ENCODE data around the gene NSD1. TPM values are rescaled to one million over a fixed set of nuclear protein-coding genes. Genes with fewer than 3 reads are reported as not detected.
A peak's percentile ranks its signal among the peaks of the same experiment; 100 is the strongest.

Gene NSD1
- total RNA-seq, 1 experiment from 2014 or later, result 48.9 TPM

- no peak for DNase-seq
- ATAC-seq, result no peak
- Histone ChIP-seq H3K9me2 (replicated peaks; ENCODE audit: low read length) (no peaks in the 10 kb centered on the region), H3K4me3 (ENCODE audit: low read length) (no peak overlapping the region), H2AFZ (ENCODE audit: low read length) (no peak overlapping the region), H3K9ac (ENCODE audit: low read length) (no peak overlapping the region), H4K20me1 (ENCODE audit: low read length) (no peaks in the 10 kb centered on the region), H3K36me3 (ENCODE audit: low read depth, low read length) (peaks cover 38% of the 10 kb centered on the region), H3F3A (ENCODE audit: low read length, unreplicated experiment) (no peaks in the 10 kb centered on the region), H3K27me3 (ENCODE audit: low read length) (no peaks in the 10 kb centered on the region), H3K27ac (ENCODE audit: low read length) (no peak overlapping the region), H3K4me2 (ENCODE audit: low read length) (no peak overlapping the region), H3K79me2 (ENCODE audit: low read length) (no peaks in the 10 kb centered on the region), H3K4me1 (ENCODE audit: insufficient read depth, low read length) (no peaks in the 10 kb centered on the region), H3K9me3 (ENCODE audit: low read length) (no peaks in the 10 kb centered on the region)
- TF ChIP-seq EZH2phosphoT487 (IDR thresholded peaks at IDR 0.05; ENCODE audit: borderline replicate concordance, low read length) (no peak), CTCF (conservative IDR thresholded peaks at IDR 0.05; ENCODE audit: low read depth, low read length) (no peak), EZH2 (IDR thresholded peaks at IDR 0.05; ENCODE audit: low read length, unreplicated experiment) (no peak)
- no TSS peak for BruUV-seq (replicated peaks)
- intact Hi-C loops (cut with micrococcal nuclease), result no loop called here
- POLR2A ChIA-PET (ENCODE audit: unreplicated experiment), result no interaction called here
- CTCF ChIA-PET, result no interaction called here
Measured at GRCh38 chr5:177242304-177242703, 108.7 kb downstream of the NSD1 start.

GRCh38 chr5:177249761-177250537, 116.4 kb downstream of the NSD1 start:
- no peak overlapping the region for H3K4me2 ChIP-seq (ENCODE audit: low read length)
- no peak overlapping the region for H3K9ac ChIP-seq (ENCODE audit: low read length)
- H3K9me3 ChIP-seq (ENCODE audit: low read length), result no peaks in the 10 kb centered on the region
- BruUV-seq (replicated peaks), result no TSS peak
- TF ChIP-seq CTCF (conservative IDR thresholded peaks at IDR 0.05; ENCODE audit: low read depth, low read length) (no peak), EZH2phosphoT487 (IDR thresholded peaks at IDR 0.05; ENCODE audit: borderline replicate concordance, low read length) (no peak), EZH2 (IDR thresholded peaks at IDR 0.05; ENCODE audit: low read length, unreplicated experiment) (no peak)
- H3K27ac ChIP-seq (ENCODE audit: low read length), result no peak overlapping the region
- H3K79me2 ChIP-seq (ENCODE audit: low read length), result no peaks in the 10 kb centered on the region
- ChIA-PET CTCF (interaction anchor here (0.7 kb wide), 1 partner anchor 531 kb away, joined by 3 read pairs; no protein-coding TSS in a partner anchor), POLR2A (ENCODE audit: unreplicated experiment) (no interaction called here)
- intact Hi-C loops (cut with micrococcal nuclease), result loop anchor here (5.0 kb wide), 1 partner anchor 108 kb away; no protein-coding TSS in a partner anchor
- no peaks in the 10 kb centered on the region for H3K27me3 ChIP-seq (ENCODE audit: low read length)
- peak; percentile 47 for DNase-seq
- H3K36me3 ChIP-seq (ENCODE audit: low read depth, low read length), result peaks cover 39% of the 10 kb centered on the region
- peak; percentile 72 for ATAC-seq
- no peak overlapping the region for H2AFZ ChIP-seq (ENCODE audit: low read length)
- peaks cover 12% of the 10 kb centered on the region; the same call in 1 of the 2 replicates for H3K4me1 ChIP-seq (ENCODE audit: insufficient read depth, low read length)
- no peaks in the 10 kb centered on the region for H4K20me1 ChIP-seq (ENCODE audit: low read length)
- H3F3A ChIP-seq (ENCODE audit: low read length, unreplicated experiment), result no peaks in the 10 kb centered on the region
- H3K9me2 ChIP-seq (replicated peaks; ENCODE audit: low read length), result no peaks in the 10 kb centered on the region
- no peak overlapping the region for H3K4me3 ChIP-seq (ENCODE audit: low read length)

GRCh38 chr5:177253252-177253651, 119.7 kb downstream of the NSD1 start:
- Histone ChIP-seq H3K36me3 (ENCODE audit: low read depth, low read length) (peaks cover 26% of the 10 kb centered on the region), H3K4me3 (ENCODE audit: low read length) (no peak overlapping the region), H4K20me1 (ENCODE audit: low read length) (no peaks in the 10 kb centered on the region), H3K9ac (ENCODE audit: low read length) (no peak overlapping the region), H2AFZ (ENCODE audit: low read length) (no peak overlapping the region), H3K4me2 (ENCODE audit: low read length) (no peak overlapping the region), H3F3A (ENCODE audit: low read length, unreplicated experiment) (no peaks in the 10 kb centered on the region), H3K4me1 (ENCODE audit: insufficient read depth, low read length) (peaks cover 16% of the 10 kb centered on the region; the same call in 1 of the 2 replicates), H3K27me3 (ENCODE audit: low read length) (no peaks in the 10 kb centered on the region), H3K9me2 (replicated peaks; ENCODE audit: low read length) (no peaks in the 10 kb centered on the region), H3K27ac (ENCODE audit: low read length) (no peak overlapping the region), H3K9me3 (ENCODE audit: low read length) (no peaks in the 10 kb centered on the region), H3K79me2 (ENCODE audit: low read length) (no peaks in the 10 kb centered on the region)
- DNase-seq, result no peak
- no TSS peak for BruUV-seq (replicated peaks)
- ChIA-PET CTCF (no interaction called here), POLR2A (ENCODE audit: unreplicated experiment) (no interaction called here)
- TF ChIP-seq CTCF (conservative IDR thresholded peaks at IDR 0.05; ENCODE audit: low read depth, low read length), result no peak
- no peak for TF ChIP-seq EZH2 (IDR thresholded peaks at IDR 0.05; ENCODE audit: low read length, unreplicated experiment)
- no peak for TF ChIP-seq EZH2phosphoT487 (IDR thresholded peaks at IDR 0.05; ENCODE audit: borderline replicate concordance, low read length)
- intact Hi-C loops (cut with micrococcal nuclease), result loop anchor here (5.0 kb wide), 1 partner anchor 111 kb away; no protein-coding TSS in a partner anchor
- ATAC-seq, result no peak
